Measurements from ENCODE around the gene IRF7.

- no peak for TF ChIP-seq CTCF (IDR thresholded peaks at IDR 0.05; ENCODE audit: low read depth, low read length)
- no peak for TF ChIP-seq EZH2phosphoT487 (IDR thresholded peaks at IDR 0.05; ENCODE audit: low read depth)
Measured at GRCh38 chr11:581752-582151, 34.0 kb downstream of the IRF7 start.
